Measurements from ENCODE around the gene IFI27. TPM values are rescaled to one million over a fixed set of nuclear protein-coding genes. Genes with fewer than 3 reads are reported as not detected.

Gene IFI27
- total RNA-seq, 1 donor from 2014 or later = 1.5 TPM

- H3K27ac Mint-ChIP-seq (ENCODE audit: unreplicated experiment) = peak overlapping the region; percentile 95
- peaks cover 22% of the 10 kb centered on the region for H3K4me1 Mint-ChIP-seq (ENCODE audit: low read depth)
- DNase-seq (ENCODE audit: low spot score) = no peak
- peaks cover 2% of the 10 kb centered on the region for H3K36me3 Mint-ChIP-seq (ENCODE audit: low read depth)
- TF ChIP-seq CTCF (IDR thresholded peaks at IDR 0.05) = no peak
- H3K4me3 Mint-ChIP-seq (ENCODE audit: unreplicated experiment) = peak overlapping the region; percentile 7
- H3K27me3 Mint-ChIP-seq (ENCODE audit: low read depth) = peaks cover 9% of the 10 kb centered on the region
- H3K9me3 Mint-ChIP-seq (ENCODE audit: low read depth) = peaks cover 10% of the 10 kb centered on the region
Observed at GRCh38 chr14:94120667-94121340, 10.3 kb downstream of the IFI27 start.

- peaks cover 22% of the 10 kb centered on the region for H3K4me1 Mint-ChIP-seq (ENCODE audit: low read depth)
- H3K9me3 Mint-ChIP-seq (ENCODE audit: low read depth) = peaks cover 10% of the 10 kb centered on the region
- no peak for TF ChIP-seq CTCF (IDR thresholded peaks at IDR 0.05)
- no peak for DNase-seq (ENCODE audit: low spot score)
- peaks cover 4% of the 10 kb centered on the region for H3K27me3 Mint-ChIP-seq (ENCODE audit: low read depth)
- H3K27ac Mint-ChIP-seq (ENCODE audit: unreplicated experiment) = peak overlapping the region; percentile 95
- H3K4me3 Mint-ChIP-seq (ENCODE audit: unreplicated experiment) = no peak overlapping the region
- H3K36me3 Mint-ChIP-seq (ENCODE audit: low read depth) = peaks cover 3% of the 10 kb centered on the region
Observed at GRCh38 chr14:94121485-94121884, 10.9 kb downstream of the IFI27 start.

- no peak for TF ChIP-seq CTCF (IDR thresholded peaks at IDR 0.05)
- no peak overlapping the region for H3K4me3 Mint-ChIP-seq (ENCODE audit: unreplicated experiment)
- peaks cover 4% of the 10 kb centered on the region for H3K36me3 Mint-ChIP-seq (ENCODE audit: low read depth)
- H3K4me1 Mint-ChIP-seq (ENCODE audit: low read depth) = peaks cover 22% of the 10 kb centered on the region
- H3K9me3 Mint-ChIP-seq (ENCODE audit: low read depth) = peaks cover 10% of the 10 kb centered on the region
- DNase-seq (ENCODE audit: low spot score) = no peak
- H3K27ac Mint-ChIP-seq (ENCODE audit: unreplicated experiment) = no peak overlapping the region
- H3K27me3 Mint-ChIP-seq (ENCODE audit: low read depth) = no peaks in the 10 kb centered on the region
Observed at GRCh38 chr14:94122438-94122837, 11.9 kb downstream of the IFI27 start.

GRCh38 chr14:94123296-94123695, 12.8 kb downstream of the IFI27 start:
- DNase-seq (ENCODE audit: low spot score) = no peak
- no peak overlapping the region for H3K4me3 Mint-ChIP-seq (ENCODE audit: unreplicated experiment)
- H3K36me3 Mint-ChIP-seq (ENCODE audit: low read depth) = peaks cover 4% of the 10 kb centered on the region
- H3K4me1 Mint-ChIP-seq (ENCODE audit: low read depth) = peaks cover 22% of the 10 kb centered on the region
- H3K27ac Mint-ChIP-seq (ENCODE audit: unreplicated experiment) = no peak overlapping the region
- H3K9me3 Mint-ChIP-seq (ENCODE audit: low read depth) = peaks cover 10% of the 10 kb centered on the region
- no peaks in the 10 kb centered on the region for H3K27me3 Mint-ChIP-seq (ENCODE audit: low read depth)
- TF ChIP-seq CTCF (IDR thresholded peaks at IDR 0.05) = no peak

- H3K9me3 Mint-ChIP-seq (ENCODE audit: low read depth) = peaks cover 10% of the 10 kb centered on the region
- no peak for DNase-seq (ENCODE audit: low spot score)
- TF ChIP-seq CTCF (IDR thresholded peaks at IDR 0.05) = no peak
- H3K4me3 Mint-ChIP-seq (ENCODE audit: unreplicated experiment) = no peak overlapping the region
- H3K27ac Mint-ChIP-seq (ENCODE audit: unreplicated experiment) = no peak overlapping the region
- H3K36me3 Mint-ChIP-seq (ENCODE audit: low read depth) = peaks cover 4% of the 10 kb centered on the region
- H3K4me1 Mint-ChIP-seq (ENCODE audit: low read depth) = peaks cover 26% of the 10 kb centered on the region
- H3K27me3 Mint-ChIP-seq (ENCODE audit: low read depth) = no peaks in the 10 kb centered on the region
Observed at GRCh38 chr14:94123868-94124267, 13.3 kb downstream of the IFI27 start.
